ENCODE data around the gene ATP9B.

ATP9B gene

GRCh38 chr18:79294235-79294634 is 225.0 kb downstream of the ATP9B start:
- H3K4me3 ChIP-seq (ENCODE audit: low read depth, low read length) = no peak overlapping the region
- no peak for TF ChIP-seq CTCF (IDR thresholded peaks at IDR 0.05; ENCODE audit: borderline replicate concordance, insufficient read depth, low read depth, low read length)

GRCh38 chr18:79299272-79299671 is 230.1 kb downstream of the ATP9B start:
- H3K4me3 ChIP-seq (ENCODE audit: low read depth, low read length) = no peak overlapping the region
- no peak for TF ChIP-seq CTCF (IDR thresholded peaks at IDR 0.05; ENCODE audit: borderline replicate concordance, insufficient read depth, low read depth, low read length)

GRCh38 chr18:79299711-79300110 is 230.5 kb downstream of the ATP9B start:
- no peak for TF ChIP-seq CTCF (IDR thresholded peaks at IDR 0.05; ENCODE audit: borderline replicate concordance, insufficient read depth, low read depth, low read length)
- no peak overlapping the region for H3K4me3 ChIP-seq (ENCODE audit: low read depth, low read length)

- no peak overlapping the region for H3K4me3 ChIP-seq (ENCODE audit: low read depth, low read length)
- no peak for TF ChIP-seq CTCF (IDR thresholded peaks at IDR 0.05; ENCODE audit: borderline replicate concordance, insufficient read depth, low read depth, low read length)
Measured at GRCh38 chr18:79300413-79300812, 231.2 kb downstream of the ATP9B start.

GRCh38 chr18:79302120-79302519 is 232.9 kb downstream of the ATP9B start:
- H3K4me3 ChIP-seq (ENCODE audit: low read depth, low read length) = no peak overlapping the region
- TF ChIP-seq CTCF (IDR thresholded peaks at IDR 0.05; ENCODE audit: borderline replicate concordance, insufficient read depth, low read depth, low read length) = no peak

- TF ChIP-seq CTCF (IDR thresholded peaks at IDR 0.05; ENCODE audit: borderline replicate concordance, insufficient read depth, low read depth, low read length) = no peak
- H3K4me3 ChIP-seq (ENCODE audit: low read depth, low read length) = no peak overlapping the region
Measured at GRCh38 chr18:79305911-79306310, 236.7 kb downstream of the ATP9B start.

GRCh38 chr18:79309614-79310358 is 240.6 kb downstream of the ATP9B start:
- TF ChIP-seq CTCF (IDR thresholded peaks at IDR 0.05; ENCODE audit: borderline replicate concordance, insufficient read depth, low read depth, low read length) = no peak
- H3K4me3 ChIP-seq (ENCODE audit: low read depth, low read length) = no peak overlapping the region
